Measurements from ENCODE around the gene AFF3.

Gene AFF3

DNA sequence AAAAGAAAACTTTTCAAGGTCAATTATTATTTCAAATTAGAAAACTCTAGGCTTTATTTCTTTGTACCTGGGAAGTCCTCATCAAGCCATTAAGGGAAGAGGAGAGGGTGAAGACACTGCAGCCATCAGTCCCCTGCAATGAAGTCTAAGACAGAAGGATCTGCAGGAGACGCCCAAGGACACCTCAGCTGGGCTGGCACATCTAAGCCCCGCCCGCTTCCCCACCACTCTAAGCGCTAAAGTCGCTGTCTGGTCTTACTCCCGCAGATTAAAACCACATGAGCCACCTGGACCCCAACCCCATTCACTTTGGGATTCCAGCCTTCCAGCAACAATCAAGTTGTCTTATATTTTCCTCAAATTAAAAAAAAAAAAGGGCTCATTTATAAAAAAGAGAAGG is 104.4 kb downstream of the AFF3 start:
- DNase-seq: no peak

DNA sequence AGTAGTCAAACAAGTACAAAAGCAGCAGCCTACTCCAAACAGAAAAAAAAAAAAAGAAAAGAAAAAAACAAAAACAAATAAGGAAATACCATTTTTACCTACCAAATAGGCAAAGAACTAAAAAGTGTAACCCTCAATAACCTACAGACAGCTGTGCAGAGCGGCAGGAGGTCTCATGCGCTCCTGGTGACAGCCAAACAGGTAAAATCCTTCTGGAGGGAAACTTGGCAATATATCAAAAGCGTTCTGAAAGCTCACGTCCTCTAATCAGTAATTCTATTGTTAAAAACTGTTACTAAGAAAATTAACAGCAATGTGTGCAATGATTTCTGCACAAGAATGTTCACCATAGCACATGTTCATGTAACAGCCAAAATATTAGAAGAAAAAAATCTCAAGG is 105.6 kb downstream of the AFF3 start:
- DNase-seq: no peak

DNA sequence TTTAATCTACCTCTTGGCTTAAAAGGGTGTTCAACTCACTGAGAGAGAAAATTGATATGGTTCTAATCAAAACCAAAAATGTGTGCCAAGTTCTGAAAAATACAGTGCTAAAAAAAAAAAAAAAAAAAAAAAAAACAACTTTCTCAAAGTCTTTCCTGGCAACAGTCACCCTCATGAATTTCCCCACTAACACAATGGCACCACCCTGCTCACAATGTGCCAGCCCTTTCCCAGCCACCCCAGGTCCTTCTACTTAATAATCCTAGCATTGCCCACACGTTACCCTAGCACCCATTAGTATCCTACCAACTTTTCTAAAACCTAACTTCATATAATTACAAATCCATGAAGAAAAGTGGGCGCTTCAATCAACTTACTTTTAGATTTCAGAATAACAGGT is 106.4 kb downstream of the AFF3 start:
- no peak for DNase-seq

DNA sequence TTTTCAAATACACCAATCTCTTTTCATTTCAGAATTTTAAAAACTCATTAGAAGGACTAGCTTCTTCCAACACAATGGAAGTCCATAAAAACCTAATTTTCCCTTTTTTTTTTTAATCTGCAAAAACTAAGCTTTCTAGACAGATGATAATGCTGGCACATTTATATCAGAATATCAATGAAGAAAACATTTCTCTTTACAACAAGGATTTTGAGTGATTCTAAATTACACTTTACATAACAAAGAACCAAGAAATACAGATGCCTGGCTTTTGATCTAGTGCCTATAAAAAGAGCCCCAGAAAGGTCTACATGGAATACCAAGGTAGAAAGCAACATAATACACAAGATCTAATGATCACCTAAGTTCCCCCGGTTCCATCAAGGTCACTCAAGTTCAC is 108.0 kb downstream of the AFF3 start:
- no peak for DNase-seq

DNA sequence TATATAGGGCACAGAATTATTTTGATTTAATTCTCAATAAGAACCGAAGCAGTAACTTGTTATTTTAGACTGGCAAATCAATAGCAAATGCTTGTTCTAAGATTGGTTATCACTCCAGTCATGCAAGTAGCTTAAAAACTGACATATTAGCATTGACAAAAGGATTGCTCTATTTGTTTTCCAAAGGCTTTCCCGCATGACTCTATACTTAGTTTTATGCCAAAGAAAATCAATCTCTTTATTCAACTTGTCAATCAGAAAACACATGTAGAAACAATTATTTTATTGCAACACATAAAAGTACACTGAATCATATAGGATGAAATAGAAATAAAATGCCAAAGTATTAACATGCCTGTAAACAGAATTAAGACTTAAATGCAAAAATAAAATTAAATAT is 108.4 kb downstream of the AFF3 start:
- no peak for DNase-seq

DNA sequence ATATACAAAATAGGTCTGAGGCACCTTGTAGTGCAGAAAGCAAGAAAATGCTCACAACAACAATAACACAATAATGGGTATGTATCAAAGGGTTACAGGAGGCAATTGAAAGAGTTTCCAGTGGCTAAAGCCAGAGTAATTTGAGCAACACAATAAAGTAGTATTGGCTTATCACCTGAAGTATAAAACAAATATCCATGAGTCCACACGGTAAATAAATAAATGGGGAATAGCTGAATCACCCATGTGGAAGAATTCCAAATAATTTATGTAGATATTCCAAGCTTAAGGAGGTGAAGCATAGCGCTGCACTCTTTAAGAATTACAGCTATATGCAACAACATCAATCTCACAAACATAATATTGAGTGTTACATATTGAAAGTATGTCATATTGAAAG is 110.8 kb downstream of the AFF3 start:
- no peak for DNase-seq

DNA sequence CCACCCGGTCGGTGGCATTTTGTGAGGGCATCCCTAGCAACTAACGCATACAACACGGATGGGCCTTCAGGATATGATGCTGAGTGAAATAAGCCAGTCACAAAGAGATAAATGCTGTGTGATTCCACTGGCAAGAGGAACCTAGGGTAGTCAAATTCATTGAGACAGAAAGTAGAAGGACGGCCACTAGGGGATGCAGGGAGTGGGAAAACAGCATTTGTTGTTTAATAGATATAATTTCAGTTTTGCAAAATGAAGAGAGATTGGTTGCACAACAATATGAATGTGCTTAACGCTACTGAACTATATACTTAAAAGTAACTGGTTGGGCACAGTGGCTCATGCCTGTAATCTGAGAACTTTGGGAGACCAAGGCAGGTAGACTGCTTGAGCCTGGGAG is 112.9 kb downstream of the AFF3 start:
- no peak for DNase-seq

DNA sequence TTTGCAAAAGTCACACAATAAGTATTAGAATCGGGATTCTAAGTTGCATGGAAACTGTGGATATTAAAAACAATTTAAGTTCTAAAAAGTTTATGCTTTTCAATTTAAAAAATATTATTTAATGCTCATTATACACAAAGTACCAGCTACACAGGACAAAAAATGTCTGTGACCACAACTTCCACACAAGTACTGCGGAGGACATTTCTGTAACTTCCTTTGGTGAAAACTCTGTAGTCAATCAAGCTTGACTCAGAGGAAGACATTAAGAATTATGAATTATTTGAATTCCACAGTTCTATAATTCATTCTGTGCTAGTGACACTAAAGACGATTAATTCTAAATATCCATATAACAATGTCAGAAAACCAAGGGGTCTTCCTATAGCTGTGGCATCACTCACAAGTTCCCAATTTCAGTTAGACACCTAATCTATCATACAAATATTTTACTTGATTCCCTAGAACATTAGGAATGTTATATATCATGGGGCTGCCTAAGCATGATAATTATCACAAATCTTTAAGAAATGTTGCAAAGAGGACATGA is 120.5 kb downstream of the AFF3 start:
- no peak for DNase-seq

DNA sequence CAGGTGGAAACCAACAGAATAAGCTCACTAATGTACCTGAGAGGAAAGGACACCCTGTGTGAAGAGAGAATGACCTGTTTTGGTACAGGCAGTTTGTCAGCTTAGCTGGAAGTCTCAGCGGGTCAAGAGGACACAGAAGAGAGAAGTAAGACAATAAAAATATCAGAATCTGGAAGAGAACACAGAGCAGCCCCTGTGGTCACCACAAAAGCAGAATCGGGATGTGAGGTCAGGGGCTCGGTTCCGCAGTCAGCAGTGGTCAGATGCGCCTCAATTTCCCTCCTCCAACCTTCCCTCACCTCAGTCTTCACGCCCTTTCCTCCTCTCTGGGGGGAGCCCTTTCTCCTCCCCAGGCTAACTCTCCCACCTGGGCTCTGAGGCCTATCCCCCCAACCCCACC is 122.9 kb downstream of the AFF3 start:
- DNase-seq: no peak

DNA sequence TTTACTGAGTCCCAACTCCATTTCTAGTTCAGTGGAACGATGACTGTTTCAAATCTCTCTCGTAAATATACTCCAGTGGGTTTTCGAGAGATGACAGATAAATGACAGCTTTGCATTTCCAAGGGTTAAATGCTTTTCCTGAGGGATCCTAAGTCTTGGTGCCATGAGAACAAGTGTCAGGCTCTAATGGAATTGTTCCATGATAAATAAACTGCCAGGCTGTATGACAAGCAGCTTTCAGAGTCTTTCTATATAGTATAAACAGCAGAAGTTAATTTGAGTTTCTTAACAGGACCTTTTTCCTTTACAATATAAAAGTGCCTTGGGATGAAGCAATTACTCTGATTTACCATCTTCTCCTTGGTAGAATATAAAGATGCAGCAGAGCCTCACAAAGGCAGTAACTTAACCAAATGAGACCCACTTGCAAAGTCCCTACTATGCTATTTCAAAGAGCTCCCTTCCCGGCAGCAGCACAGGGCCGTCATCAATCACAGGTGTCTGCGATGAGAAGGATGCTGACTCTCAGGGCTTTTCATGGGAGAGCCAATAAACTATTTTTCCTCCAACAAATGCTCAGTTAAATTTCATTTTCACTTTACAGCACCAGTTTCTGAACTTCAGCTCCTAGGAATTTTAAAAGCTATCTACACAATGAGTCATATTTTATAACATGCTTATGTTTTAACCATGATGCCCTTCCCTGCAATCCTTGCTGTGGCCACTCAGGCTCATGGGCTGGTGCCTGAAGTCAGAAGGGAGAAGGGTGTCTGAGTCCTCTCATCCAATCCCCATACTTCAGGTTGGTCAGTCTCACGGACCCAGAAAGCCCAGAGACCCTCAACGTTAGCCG is 123.8 kb downstream of the AFF3 start:
- no peak for DNase-seq

DNA sequence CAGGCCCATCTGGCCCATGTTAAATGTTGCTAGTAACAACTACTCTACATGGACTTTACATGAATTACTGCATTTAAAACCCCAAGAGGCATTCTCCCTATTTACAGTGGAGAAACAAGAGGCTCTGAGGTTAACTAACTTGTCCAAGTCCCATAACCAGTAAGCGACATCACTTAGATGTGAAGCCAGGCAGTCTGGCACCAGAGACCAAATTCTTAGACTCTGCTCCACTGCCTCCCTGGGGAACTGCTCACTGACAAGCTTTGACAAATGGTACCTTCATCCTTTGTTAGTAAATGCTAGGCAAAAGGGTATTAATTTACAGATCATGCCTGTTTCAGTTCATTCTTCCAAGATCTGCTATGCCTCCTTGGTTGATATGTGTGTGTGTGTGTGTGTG is 124.8 kb downstream of the AFF3 start:
- no peak for DNase-seq

DNA sequence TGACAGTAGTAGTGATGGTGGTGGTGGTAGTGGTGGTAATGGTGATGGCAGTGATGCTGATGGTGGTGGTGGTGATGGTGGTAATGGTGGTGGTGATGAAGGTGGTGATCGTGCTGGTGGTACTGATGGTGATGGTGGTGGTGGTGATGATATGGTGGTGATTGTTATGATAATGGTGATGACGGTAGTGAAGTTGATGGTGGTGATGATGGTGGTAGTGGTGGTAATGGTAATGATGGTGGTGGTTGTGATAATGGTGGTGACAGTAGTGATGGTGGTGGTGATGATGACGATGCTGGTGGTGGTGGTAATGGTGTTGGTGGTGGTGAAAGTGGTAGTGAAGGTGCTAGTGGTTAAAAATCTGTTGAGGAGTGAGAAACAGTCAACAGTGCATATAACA is 125.6 kb downstream of the AFF3 start:
- no peak for DNase-seq

DNA sequence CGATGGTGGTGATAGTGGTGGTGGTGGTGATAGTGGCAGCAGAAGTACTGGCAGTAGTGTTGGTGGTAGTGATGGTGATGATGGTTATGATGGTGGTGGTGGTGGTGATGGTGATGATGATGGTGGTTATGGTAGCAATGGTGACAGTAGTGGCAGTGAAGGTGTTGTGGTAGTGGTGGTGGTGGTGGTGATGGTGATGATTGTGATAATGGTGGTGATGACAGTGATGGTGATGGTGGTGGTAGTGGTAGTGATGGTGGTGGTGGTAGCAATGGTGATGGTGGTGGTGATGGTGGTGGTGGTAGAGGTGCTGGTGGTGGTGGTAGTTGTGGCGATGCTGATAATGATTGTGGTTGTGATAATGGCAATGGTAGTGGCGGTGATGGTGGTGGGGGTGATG is 126.5 kb downstream of the AFF3 start:
- no peak for DNase-seq

DNA sequence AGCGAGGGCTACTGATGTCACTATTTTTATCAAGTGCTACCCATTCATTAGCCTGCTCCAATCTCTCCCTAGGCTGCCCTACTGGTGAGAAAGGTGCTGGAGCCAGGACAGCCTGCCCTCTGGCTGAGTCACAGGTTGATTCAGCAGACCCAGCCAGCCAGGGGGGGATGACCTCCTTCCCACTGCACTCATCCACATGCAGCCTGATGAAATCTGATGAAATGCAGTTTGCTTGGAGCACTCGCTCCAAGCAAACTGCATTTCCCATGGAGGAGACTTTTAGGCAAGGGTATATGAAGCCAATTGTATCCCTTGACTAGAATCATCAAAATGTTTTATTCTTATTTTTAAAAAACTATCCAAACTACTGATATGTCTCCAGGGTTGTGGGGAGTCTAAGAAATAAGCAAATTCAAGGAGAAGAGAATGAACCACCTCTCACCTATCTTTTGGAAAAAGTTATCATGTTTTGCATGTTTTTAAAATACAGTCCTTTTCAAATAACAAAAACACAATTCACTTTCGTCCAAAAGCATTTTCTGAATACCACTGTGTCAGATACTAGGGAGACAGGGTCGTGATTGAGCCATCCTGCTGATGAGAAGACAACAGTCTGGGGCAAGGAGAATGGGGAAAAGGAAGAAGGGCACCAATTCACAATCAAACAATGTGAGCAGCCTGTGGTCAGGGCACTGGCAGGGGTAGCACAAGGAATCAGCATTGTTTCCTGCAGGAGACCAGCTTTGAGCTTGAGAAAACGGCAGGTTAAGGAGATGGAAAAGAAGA is 128.3 kb downstream of the AFF3 start:
- DNase-seq: no peak

DNA sequence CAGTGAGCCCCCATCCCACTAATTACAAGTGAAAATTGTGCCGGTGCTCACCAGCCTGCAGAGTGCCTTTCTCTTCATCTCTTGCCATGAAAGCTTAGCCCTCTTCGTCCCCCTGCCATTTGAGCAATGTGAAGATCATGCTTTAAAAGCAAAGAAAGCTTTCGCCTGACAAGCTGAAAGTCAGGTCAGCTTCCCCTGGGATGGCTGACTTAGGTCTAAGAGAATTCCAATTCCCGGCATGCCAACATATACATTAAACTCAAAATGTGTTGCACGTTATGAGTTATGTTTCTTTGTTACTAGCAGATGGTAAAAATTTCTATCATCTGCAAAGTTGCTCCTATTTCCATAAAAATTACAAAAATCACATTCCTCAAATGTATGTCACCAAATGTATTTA is 129.8 kb downstream of the AFF3 start:
- DNase-seq: no peak

DNA sequence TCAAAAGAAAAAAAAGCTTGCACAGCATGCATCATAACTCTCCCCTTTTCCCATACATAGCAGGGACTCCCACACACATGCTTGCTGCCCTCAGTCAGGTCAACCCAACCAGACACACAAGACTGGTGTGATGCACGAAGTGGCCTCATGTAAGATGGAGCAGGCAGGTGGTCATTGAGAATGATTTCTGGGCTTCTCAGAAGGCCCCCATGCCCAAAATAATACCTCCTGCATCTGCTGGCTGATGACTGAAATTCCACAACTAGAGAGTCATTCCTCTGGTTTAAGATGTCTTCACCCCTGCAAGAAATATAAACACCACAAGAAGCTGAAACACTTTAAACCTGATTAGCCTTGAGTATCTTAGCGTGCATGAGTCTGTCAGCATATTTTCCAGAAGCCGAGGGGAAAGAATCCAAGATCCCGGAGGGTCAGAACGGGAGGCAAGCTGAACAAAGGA is 131.1 kb downstream of the AFF3 start:
- no peak for DNase-seq

DNA sequence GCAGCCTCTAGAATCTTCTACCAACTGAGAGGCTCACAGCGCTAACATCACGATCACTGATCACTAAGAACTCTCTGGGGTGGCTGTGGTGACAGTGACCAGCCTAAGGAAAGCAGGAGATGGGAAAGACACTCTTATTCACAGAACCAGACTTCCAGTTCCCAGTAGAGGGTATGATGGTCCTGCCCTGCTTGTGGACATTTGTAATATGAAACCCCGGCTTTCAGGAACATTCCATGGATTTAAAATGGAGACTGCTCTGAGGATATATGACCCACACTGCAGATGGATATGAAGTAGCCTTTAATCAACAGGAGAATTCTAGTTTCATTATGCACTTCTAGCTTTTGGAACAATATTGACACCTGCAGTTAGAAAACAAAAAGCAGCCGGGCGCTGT is 131.8 kb downstream of the AFF3 start:
- no peak for DNase-seq

DNA sequence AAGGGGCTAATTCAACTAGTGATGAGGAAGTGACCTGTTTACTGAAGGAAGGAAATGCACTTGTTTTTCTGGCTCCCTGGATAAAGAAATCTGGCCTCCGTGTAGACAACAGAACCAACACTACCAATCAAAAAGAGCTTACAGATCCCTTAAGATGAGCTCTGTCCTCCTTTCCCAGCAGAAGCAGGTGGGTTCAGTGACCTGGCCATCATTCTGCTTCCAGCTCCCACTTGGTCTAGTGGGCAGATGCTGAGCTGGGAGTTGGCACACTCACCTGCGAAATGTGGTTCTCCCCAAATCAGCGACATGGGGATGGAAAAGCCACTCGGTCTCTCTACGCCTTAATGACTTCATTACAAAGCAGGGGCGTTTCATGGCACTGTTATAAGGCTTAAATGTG is 132.6 kb downstream of the AFF3 start:
- no peak for DNase-seq

DNA sequence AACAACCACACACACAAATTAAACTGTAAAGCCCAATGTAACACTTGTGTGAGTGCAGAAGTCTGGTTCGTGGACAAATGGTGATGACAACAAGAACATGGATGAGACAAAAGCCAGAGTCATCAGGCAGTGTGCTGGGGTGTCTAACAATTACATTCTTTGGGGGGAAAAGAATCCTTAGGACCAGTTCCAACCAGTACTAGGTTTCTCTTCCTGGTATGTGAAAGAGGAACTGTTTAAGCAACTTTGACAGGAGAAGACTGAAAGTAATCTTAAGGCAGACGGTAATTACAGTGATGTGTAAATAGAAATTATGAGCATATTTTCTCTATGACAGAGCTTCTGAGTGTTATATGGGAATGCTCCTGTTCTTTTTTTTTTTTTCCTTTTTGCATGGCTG is 133.4 kb downstream of the AFF3 start:
- no peak for DNase-seq

DNA sequence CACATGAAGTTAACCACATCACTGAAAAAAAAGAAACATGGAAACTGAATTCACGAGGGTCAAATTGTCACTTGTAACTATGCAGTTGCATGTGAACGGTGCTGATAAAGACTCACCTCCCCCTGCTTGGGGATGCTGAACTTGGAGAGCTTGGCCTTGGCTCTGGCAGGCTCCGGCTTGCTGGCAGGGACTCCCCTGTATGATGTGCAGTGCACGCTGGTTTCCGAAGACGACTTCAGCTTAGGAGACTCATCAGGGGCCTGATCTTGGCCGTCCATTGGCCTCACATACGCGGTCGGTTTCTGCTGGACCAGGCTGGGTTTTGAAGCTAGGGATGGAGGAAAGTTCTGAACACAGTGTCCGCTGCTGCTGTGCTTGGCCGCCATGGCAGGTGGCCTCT is 135.9 kb downstream of the AFF3 start:
- no peak for DNase-seq

DNA sequence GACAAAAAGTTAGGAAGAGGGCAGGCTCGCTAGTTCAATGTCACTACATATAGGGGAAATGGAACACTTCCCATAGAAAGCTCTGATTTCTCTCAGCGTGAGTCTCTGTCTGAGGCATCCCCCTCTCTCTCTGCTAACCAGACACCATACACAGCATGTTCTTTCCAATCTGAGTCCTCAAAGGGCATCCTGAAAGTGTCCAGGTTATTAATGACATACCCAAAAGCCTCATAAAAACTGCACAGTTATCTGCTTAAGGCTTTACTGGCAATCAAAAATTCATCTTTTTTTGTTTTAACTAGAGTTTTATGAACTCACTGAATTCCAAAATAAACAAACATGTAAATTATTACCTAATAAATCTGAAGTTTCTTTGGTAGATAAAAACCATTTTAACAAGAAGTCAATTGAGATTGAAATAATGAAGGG is 137.4 kb downstream of the AFF3 start:
- DNase-seq: no peak

DNA sequence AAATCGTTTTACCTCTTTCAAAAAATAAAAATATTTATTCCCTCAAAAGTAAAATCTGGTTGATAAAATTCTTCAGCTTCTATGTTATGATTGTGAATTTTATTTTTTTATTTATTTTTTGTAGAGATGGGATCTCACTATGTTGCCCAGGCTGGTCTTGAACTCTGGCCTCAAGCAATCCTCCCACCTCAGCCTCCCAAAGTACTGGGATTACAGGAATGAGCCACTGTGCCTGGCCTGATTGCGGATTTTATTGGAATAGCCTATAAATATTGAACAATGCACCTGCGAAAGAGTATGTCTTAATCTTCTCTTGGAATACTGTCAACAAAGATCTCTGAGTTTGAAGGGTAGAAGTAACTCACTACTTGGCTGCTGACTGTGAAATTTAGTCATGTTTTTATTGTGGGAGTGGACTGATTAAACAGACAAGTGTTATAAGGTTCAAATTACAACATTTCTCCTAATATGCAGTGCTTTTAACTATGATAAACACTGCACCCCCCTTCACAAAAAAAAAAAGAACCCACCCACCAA is 138.0 kb downstream of the AFF3 start:
- DNase-seq: no peak

DNA sequence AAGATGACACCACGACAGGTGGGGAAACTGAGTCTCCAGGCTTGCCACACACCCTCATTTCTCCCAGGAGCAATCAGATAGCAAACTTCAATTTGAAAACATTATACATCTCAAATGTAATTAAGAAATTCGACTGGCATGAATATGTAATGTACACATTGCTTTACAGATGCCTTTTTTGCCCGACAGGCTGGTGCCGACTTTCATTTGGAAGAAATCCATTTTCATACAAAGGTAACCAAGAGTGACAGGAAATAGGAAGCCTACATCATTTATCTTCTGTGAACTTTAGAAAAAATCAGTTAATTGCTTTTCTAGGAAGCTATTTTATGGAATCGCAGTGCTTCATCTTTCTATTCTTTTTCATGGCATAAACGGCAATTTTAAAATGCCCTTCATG is 140.3 kb downstream of the AFF3 start:
- DNase-seq: no peak

Data from stimulated activated naive CD4-positive, alpha-beta T cell treated with Interleukin-2 at 50 U/mL for 16 hours (primary cell).